Thoracic aorta (tissue), 2 donors: Measurements from ENCODE around the gene LMNTD2. TPM values are rescaled to one million over a fixed set of nuclear protein-coding genes. Genes with fewer than 3 reads are reported as not detected.

Experiments used
- ATAC-seq: fragments of 150-250 bp; one replicate; pipeline ENCODE4 v1.8.0; 2017; ENCODE audit warnings: low read depth; ENCODE audit not compliant: insufficient number of reproducible peaks, low FRiP score
- DNase-seq: peaks from one replicate; pipeline ENCODE4 v3.0.0-alpha.2; 2020; ENCODE audit warnings: low spot score
- H3K27ac ChIP-seq, 2 donors: fragments of 200-600 bp; sonication (generic); 1 replicate in 1 of 2; 2 replicates in 1 of 2; pipeline ENCODE4 v1.5.1; 2016; ENCODE audit warnings: mild to moderate bottlenecking in 2 of 2, moderate library complexity in 2 of 2
- H3K27me3 ChIP-seq: fragments of 200-600 bp; sonication (generic); replicated peaks from 2 replicates; pipeline ENCODE4 v1.6.0; 2016; ENCODE audit warnings: mild to moderate bottlenecking; ENCODE audit not compliant: insufficient read depth
- H3K36me3 ChIP-seq: fragments of 200-600 bp; sonication (generic); one replicate; pipeline ENCODE4 v1.5.1; 2016
- H3K4me1 ChIP-seq, 2 donors: fragments of 200-600 bp; sonication (generic); 1 replicate in 1 of 2; 2 replicates in 1 of 2; pipeline versions ENCODE4 v1.5.1 to v1.6.0; 2016; ENCODE audit warnings: low read depth in 2 of 2, mild to moderate bottlenecking in 1 of 2; ENCODE audit not compliant: control insufficient read depth in 1 of 2
- H3K4me3 ChIP-seq: fragments of 200-600 bp; sonication (generic); 2 replicates; pipeline ENCODE4 v1.5.1; 2016; ENCODE audit warnings: mild to moderate bottlenecking
- H3K9me3 ChIP-seq: fragments of 200-600 bp; sonication (generic); 2 replicates; pipeline ENCODE4 v1.5.1; 2016
- CTCF ChIP-seq: fragments of 200-600 bp; sonication (generic); IDR thresholded peaks from one replicate; pipeline ENCODE4 v1.5.1; 2019; ENCODE audit warnings: antibody characterized with exemption
- total RNA-seq, 2 donors: library from RNA; depleted of rRNA; stranded (reverse); fragments of >200 nt; gene quantifications; one replicate each; pipeline versions ENCODE4 v1.1.0 to v1.2.3, GENCODE V29; 2016

The LMNTD2 gene
- total RNA-seq, 2 donors from 2014 or later: 1.1 to 2.7 TPM

GRCh38 chr11:534396-535209 lies 25.9 kb downstream of the LMNTD2 start:
- ATAC-seq (no peak), DNase-seq (no peak)
- peaks cover 12% of the 10 kb centered on the region for H3K36me3 ChIP-seq
- H3K27ac ChIP-seq: peak overlapping the region in 1 of 2 donors; percentile 44
- H3K4me3 ChIP-seq: peak overlapping the region; percentile 96
- no peaks in the 10 kb centered on the region for H3K9me3 ChIP-seq
- H3K27me3 ChIP-seq: no peaks in the 10 kb centered on the region
- H3K4me1 ChIP-seq: peaks cover 16 to 35% of the 10 kb centered on the region in 2 donors
- no peak for TF ChIP-seq CTCF

- ATAC-seq: no peak
- Histone ChIP-seq H3K36me3 (peaks cover 12% of the 10 kb centered on the region), H3K9me3 (no peaks in the 10 kb centered on the region), H3K4me1 (peaks cover 16 to 35% of the 10 kb centered on the region in 2 donors), H3K4me3 (peak overlapping the region; percentile 96), H3K27me3 (no peaks in the 10 kb centered on the region), H3K27ac (no peak overlapping the region)
- TF ChIP-seq CTCF: no peak
- DNase-seq: no peak
These were observed 26.7 kb downstream of the LMNTD2 start for GRCh38 chr11:533586-534395.

GRCh38 chr11:532986-533585 lies 27.5 kb downstream of the LMNTD2 start:
- Histone ChIP-seq H3K27ac (no peak overlapping the region), H3K4me1 (peaks cover 16 to 35% of the 10 kb centered on the region in 2 donors), H3K4me3 (no peak overlapping the region), H3K9me3 (no peaks in the 10 kb centered on the region), H3K36me3 (peaks cover 12% of the 10 kb centered on the region), H3K27me3 (no peaks in the 10 kb centered on the region)
- ATAC-seq (no peak), DNase-seq (no peak)
- TF ChIP-seq CTCF: no peak

GRCh38 chr11:532527-532985 lies 28.0 kb downstream of the LMNTD2 start:
- no peaks in the 10 kb centered on the region for H3K9me3 ChIP-seq
- TF ChIP-seq CTCF: no peak
- no peaks in the 10 kb centered on the region for H3K27me3 ChIP-seq
- DNase-seq (no peak), ATAC-seq (no peak)
- H3K4me1 ChIP-seq: peaks cover 16 to 31% of the 10 kb centered on the region in 2 donors
- no peak overlapping the region for H3K27ac ChIP-seq
- H3K4me3 ChIP-seq: no peak overlapping the region
- peaks cover 12% of the 10 kb centered on the region for H3K36me3 ChIP-seq
